GM18519 (cell line): Measurements from ENCODE around the gene SPTSSB.

Experiments used
- ATAC-seq: cut with Tn5 transposase; IDR thresholded peaks from one replicate; pipeline ENCODE4 v1.9.1; 2021; ENCODE audit warnings: mild to moderate bottlenecking, moderate library complexity; ENCODE audit not compliant: unreplicated experiment, low FRiP score

SPTSSB gene, protein sequence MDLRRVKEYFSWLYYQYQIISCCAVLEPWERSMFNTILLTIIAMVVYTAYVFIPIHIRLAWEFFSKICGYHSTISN

DNA sequence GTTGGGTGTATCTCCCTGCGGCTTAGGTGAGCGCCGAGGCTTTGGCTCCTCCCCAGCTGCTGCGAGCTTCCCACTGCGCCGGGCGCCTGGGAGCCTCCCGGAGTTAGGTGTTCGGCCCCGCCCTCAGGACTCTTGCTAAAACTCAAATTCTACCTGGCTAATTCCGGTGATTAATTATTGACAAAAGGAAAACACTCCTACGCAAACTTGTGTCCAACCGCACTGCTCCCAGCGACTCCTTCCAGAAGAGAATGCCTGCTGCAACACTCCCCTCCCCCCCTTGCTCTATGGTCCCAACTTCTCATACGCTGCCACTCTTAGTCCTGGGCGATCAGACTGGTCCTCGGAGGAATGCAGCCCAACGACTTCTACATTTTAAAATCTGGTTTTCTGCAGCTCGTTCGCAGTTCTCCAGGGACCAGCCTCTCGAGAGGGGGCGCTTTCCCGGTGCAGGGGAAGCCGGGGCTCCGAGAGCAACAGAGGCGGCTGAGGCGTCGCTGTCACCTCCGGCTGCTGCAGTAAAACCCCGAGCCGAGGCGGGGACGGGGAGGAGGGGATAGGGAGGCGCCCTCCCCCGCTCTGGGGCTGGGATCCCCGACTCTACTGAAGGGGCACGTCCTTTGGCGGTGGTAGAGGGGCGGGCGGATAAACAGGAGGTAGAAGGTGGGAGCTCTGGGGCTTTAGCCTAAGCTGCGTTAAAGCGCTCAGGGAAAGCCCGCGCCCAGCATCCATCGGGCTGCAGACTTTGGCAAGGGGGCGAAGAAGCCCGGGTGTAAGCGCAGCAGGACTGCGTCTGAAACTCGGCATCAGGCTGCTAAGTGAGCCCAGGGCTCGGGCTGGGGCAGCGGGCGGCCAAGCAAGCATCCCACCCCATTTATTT is at the start of gene SPTSSB:
TSS of gene SPTSSB (minus strand) at position 77 of the 880 bp plus-strand sequence. CDS start 25,194 bp downstream, outside the sequence.
- no peak for ATAC-seq

DNA sequence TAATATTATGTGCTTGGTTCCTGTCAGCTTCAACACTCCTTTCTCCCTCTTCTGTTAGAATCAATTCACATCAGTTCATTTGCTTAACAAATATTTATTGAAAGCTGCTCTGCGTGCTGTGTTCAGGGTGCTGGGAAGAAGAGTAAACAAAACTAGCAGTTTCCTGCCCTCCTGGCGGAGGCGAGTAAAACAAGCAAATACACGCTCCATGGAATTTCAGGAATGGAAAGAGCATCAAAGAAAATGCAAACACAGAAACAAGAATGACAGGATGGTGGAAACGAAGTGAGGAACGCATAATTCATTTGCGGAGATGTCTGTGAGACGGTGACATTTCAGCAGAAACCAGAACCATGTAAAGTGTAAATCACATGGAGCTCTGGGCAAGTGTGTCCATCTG is 49.4 kb upstream of the SPTSSB start:
- no peak for ATAC-seq

DNA sequence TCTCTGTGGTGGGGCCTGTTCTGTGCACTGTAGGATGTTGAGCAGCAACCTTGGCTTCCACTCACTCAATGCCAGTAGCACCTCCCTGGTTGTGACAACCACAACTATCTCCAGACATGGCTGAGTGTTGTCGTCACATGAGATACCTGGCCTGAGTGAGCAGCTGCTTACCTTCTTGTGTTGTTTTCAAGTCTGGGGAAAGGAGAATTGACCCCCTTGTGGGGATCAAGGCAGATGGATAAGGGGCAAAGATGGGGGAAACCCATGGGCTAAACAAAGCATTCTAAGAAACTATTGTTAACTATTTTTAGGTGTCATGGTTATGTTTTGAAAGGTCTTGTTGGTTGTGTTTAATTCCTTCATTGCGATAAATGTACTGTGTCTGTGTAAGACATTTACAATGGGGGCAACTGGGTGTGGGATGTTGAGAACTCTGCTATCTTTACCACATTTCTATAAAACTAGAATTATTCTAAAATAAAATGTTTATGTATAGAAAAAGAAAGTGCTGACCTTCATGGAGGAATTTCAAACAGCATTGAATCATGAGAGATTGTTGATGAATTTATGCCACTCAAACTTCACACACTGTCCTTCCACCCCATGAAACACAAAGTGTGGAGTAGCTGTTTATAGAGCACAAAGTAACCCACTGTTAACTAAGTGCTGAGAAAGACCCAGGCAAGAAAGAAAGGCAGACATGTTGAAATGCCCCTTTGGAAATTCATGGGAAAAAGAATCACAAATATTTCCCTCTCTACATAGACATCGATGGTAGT is 48.4 kb upstream of the SPTSSB start:
- no peak for ATAC-seq

DNA sequence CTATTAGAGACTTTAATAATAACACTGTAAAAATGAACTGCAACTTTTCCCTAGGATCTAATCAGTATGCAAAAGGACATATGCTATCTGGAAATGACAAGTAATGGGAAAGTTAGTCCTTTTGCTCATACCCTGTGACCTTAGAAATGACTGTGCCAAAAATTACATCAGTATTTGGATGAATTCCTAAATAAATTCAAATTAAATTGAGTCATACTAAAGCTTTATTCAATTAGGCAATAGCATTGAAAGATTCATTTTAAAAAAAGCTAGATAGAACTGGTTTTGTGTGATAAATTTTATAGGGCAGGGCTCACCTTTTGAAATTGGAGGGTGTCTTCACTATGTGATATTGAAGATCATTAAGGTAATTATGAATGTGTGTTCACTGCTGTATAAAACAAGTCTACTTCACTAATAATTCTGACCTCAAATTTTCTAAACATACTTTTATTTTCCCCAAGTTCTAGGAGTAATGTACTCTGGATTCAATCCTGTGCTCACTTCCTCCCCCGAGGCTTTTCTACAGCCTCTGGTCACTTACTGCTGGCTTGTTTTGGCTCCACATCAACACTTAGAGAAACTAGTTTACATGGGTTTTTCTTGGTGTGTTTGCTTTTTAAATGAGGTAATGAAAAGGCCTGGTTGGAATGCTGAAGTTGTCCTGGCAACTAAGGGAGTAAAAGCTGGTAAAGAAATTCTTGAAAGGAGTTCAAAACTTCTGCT is 44.4 kb upstream of the SPTSSB start:
- no peak for ATAC-seq

DNA sequence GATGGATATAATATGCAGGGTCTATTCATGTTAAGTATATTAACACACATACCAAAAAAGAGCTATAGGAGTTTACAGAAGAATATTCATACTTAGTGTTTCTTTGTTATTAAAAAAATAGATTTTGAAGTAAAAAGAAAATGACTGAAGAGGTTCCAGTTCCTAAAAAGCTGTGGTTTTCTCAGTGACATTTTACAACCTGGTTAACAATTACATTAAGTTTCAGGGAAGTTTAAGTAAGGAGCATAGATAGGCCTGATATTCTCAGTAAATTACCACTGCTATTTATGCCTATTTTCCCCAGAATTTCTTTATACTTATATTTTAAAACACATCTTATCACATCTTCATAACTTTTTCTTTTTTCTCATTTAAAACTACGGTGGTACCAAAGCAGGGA is 43.6 kb upstream of the SPTSSB start:
- ATAC-seq: no peak

DNA sequence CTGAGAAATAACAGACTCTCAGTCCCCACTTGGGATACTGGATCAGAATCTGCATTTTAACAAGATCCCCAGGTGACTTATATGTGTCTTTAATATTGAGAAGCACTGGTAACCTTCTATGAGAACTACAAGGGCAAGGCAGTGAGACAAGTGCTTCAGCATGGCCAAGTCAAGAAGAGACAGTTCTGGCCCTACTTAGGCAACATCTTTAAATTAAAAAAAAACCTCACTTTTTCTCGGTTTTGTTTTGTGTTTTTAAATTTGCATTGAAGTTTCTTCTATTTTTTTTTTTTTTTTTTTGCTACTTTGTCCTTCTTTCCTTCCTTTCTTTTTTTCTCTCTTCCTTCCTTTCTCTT is 42.5 kb upstream of the SPTSSB start:
- no peak for ATAC-seq

DNA sequence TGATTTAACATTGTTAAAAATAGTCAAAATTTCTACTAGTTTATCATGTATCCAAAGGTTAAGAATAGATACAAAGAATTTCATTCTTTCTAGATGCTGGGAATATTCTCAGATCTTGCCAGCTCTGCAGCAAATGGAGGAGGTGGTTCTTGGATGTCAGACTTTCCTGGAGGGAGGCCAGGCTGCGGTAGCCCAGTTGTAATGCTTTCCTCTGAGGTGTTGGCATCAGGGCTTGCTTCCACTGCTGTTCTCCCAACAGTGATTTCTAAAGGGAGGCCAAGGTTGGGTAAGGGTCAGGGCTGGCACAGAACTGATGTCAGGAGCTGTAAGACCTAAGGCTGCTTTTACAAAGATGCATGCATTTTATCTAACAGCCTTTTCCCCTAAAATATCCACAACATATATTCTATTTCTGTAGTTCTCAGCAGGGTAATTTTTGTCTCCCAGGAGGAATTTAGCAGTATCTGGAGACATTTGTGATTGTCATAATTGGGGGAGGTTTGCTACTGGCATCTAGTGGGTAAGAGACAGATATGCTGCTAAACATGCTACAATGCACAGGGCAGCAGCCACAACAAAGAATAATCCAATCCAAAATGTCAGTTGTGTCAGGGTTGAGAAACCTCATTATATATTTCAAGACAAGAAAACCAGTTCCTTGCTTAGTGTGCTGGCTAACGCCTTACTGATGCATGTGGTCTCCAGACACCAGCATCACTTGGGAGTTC is 42.0 kb upstream of the SPTSSB start:
- ATAC-seq: no peak

DNA sequence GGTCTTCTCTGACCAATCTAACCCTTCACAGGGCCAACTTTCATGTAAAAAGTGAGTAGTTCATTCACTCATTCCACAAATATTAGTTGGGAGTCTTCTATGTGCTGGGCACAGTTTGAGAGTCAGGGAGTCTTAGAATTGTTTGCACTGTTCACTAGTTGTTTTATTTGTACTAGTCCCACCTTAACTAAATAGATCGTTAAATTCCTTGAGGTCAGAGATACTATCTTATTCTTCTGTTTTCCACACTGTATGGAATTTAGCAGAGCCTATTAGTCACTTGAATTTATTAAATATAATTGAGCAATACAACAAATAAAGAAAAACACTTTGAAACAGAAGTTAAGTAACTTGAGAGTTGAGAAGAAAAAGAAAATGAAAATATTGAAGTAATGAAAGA is 40.8 kb upstream of the SPTSSB start:
- ATAC-seq: no peak

DNA sequence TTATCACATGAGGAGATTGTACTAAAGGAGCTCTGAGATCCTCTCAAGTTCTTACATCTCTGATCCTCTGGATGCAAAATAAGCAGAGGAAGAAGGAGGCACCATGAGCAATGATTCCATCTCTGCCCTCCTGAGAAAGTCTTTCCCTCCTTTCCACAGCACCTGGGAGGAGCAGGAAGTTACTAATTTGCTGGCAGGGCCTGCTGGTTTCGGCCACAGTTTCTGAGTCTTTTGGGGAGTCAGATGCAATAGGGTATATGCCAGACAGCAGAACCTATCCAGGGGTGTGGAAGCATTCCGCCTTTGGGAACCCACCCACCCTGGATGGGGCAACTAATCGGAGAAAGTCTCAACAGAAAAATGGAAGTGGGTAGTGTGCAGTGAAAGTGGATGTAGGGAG is 38.5 kb upstream of the SPTSSB start:
- no peak for ATAC-seq

DNA sequence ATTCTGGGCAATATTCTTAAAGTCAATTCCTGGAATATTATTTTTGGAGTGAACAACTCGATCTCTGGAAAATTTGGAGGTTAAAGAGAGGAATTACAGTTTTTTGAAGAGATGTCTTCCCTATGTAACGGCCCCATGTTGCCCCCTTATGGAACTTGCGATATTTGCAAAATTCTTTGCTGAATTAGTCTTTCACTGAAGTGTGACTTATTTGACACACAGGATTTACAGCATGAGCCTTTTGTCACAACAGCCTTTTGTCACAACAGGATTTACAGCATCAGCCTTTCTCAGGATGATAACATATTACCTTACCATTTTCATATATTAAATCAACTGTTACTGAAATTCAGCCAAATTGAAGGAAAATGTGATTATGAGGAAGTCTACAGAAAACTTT is 37.8 kb upstream of the SPTSSB start:
- ATAC-seq: peak; percentile 37

DNA sequence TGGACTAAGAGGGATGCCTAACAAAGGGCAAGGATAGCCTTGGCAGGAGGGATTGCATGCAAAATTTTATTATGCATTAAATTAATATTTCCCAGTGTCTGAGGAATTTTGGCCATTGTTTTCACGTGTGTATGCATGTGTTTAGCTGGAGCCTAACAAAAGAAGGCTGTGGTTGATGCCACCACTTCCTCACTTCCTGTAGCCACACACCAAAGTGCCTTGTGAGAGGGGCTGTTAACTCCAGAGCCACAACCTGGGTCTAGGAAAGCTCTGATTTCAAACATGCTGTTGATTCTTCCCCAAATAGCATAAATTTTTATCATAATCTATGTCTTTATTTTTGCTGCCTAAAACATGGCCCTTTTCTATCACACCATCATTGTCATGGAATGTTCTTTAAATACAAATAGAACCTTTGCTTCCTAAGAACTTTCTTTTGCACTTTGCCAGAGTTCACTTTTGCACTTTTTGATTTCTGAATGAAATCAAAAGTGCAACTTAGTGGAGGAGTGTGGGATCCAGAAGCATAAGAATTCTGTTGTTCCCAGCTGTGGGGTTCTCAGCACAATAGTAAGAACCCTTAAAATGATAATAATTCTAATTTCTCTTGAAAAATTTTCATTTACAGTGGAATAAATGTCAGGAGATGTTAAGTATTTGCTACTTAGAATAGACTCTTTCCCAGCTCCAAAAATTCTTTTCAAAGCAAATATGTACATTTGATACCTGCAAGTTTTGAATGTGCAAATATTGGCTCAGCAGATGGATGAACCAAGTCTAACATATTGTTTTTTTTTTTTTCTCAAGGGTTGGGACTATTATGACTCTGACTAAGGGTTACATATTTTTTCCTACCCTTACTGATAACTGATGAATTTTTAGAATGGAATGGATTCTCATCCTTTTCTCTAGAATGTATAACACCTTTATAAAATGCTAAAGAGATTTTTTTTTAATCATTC is 35.6 kb upstream of the SPTSSB start:
- ATAC-seq: no peak

DNA sequence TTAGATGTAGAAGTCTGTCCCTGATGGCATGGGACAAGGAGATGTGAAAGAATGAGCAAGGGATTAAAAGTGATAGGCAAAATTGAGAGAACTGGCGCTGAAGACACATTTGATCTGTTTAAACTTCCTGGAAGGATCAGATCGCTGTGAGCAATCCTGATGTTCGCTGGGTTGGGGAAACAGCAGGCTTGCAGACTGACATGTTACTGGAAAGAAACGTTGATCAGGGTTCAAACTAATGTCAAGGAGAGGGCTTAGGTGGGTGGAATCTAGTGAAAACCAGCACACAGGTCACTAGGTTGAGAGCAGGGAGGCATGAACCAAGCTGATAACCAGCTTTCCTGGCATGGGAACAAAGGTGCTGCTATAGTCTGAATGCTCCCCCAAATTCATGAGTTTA is 34.5 kb upstream of the SPTSSB start:
- no peak for ATAC-seq

DNA sequence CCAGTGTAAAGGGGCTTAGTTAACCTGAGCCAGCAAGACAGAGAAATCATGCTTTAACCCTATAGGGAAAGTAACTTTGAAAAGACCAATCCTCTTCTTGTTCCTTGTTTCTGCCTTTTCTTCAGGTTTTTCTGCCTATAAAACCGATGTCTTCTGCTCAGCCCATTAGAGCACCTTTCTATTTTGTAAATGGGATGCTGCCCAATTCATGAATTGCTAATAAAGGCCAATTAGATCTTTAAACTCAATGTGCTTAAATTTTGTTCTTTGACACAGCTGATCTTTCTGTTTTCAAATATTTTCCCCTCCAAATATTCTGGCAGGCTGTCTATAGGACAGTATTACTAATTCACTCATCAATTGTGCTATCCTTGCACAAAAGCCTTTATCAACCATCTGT is 33.8 kb upstream of the SPTSSB start:
- no peak for ATAC-seq

DNA sequence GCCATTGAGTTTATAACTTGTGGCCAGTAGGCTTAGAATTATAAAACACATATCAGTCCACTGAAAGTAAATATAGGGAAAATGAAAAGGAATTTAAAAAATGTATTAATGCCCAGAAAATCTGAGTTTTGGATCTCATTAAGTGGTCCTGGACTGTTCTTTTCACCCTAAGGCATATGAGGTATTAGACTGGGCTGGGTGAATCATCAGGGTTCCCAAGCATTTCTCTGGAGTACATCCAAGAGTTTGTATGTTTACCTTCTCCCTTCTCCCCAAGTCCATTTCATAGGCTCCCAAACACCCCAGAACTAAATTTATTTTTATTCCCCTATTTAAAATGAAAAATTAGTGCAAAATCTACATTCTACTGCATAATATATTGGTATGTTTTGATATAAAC is 31.9 kb upstream of the SPTSSB start:
- ATAC-seq: no peak

DNA sequence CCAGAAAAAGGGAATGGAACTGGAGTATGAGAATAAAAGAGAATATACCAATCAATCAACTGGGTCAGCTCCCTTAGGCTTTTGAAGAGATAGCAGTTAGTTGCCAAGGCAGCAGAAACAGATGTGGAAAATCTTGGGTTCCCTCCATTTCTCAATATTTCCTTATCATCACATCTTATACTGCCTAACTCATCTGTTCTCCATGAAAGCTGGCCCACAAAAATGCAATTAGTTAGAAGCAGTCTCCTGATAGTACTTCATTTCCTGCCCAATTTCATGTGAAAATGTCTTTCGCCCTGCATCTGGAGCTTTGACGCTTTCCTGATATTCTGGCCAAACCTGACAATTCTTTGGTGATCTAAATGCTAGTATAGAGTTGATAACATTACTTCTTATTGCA is 30.1 kb upstream of the SPTSSB start:
- no peak for ATAC-seq

DNA sequence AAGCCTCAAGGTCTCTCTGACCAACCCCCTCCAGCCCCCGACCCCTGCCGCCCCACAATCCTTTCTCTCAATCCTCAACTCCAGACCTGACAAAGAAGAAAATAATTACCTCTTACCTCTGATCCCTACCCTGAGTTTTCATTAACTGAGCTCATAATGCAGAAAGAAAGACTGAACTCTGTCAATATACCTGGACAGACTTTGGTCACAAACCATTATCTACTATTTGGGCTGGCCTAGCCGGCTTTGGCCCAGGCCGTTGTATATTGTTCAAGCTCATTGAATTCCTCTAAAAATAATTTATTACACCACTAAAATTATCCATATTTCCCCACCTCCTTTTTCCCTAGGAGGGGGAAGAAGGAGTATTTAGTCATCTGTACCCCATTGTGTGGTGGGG is 29.3 kb upstream of the SPTSSB start:
- ATAC-seq: no peak

DNA sequence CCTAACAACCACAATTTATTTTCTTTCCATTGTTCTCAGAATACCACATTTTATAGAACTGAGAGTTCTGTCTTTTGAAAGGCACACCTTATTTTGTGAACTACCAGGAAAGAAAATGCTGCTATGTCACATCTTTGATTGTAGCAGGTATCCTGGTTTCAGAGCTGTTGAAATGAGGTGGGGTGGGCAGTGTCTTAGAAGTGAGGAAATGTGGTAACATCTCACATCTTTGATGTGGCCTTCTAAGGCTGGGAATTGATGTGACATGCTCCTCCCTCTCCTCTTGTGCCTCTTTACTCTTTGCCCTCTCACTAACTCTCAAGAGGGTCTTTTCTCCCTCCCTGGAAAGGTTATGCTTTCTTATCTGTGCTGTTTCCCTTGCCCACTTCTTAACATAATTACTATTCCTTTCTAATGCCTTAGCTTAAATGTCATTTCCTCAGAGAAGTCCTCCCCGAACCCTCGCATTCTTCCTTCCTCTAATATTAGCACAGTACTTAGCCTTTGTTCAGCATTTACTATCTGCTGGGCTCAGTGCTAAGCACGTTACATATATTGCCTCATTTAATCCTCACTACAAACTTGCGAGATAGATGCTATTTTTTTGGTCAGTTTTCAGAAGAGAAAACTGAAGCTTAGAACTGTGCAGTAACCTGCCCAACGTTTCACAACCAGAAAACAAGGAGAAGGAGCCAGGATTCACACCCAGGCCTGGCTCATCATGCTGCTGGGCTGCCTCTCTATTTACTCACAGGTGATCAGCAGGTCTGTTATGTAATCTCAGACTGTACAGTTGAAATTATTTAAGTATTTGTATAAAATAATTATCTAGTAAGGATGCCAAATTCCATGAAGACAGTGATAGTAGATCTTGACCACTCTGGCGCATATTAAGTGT is 24.0 kb upstream of the SPTSSB start:
- ATAC-seq: no peak

DNA sequence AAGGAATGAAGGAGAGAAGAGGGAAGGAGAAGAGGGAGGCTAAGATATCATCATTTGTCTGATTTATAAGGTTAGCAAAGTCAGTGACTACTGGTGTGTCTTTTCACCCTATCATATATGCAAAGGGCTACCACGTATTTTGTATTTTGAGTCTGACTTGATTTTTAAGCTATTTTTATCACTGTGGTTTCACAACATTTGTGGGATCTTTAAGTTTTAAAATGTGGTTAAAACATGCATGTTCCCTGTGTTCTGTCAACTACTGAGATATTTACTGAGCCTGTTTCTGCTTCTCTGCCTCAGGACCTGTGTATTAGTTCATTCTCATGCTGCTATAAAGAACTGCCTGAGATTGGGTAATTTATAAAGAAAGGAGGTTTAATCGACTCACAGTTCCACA is 22.5 kb upstream of the SPTSSB start:
- ATAC-seq: peak; percentile 41
